GM12872 (cell line): ENCODE measurements around the gene CAMKK2.

Source experiments
- TF ChIP-seq, protein P1 (sequence below): IDR thresholded peaks from 3 replicates; pipeline ENCODE4 v1.5.1; 2011; ENCODE audit warnings: low read depth, mild to moderate bottlenecking, low read length, moderate library complexity; ENCODE audit not compliant: insufficient read depth

The CAMKK2 gene

DNA sequence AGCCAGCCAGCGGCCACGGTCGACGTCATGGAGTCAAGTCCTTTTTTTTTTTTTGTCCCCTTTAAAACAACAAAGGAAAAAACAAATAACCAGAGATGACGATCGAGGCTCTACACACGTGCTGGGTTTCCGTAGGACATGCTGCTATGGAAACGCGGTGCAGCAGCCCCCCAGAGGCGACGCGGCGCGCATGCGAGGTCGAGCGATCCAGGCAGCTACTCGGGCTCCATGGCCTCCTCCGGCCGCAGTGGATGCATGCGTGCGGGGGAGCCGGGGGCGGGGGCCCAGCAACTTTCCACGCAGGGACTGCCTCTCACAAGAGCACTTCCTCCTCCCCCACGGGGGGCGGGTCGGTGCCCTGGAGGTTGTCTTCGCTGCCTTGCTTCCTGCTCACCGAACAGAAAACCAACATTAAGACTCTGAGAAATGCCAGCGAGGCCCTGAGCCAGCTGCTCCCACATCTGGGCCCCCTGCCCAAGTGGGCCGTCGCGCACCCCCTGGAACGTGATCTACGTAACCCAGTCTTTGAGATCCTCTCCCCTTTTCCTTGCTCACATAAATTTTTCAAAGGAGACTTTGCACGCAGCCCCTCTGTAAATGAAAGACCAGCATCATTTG is 55.9 kb downstream of the CAMKK2 start:
- TF ChIP-seq, protein P1, sequence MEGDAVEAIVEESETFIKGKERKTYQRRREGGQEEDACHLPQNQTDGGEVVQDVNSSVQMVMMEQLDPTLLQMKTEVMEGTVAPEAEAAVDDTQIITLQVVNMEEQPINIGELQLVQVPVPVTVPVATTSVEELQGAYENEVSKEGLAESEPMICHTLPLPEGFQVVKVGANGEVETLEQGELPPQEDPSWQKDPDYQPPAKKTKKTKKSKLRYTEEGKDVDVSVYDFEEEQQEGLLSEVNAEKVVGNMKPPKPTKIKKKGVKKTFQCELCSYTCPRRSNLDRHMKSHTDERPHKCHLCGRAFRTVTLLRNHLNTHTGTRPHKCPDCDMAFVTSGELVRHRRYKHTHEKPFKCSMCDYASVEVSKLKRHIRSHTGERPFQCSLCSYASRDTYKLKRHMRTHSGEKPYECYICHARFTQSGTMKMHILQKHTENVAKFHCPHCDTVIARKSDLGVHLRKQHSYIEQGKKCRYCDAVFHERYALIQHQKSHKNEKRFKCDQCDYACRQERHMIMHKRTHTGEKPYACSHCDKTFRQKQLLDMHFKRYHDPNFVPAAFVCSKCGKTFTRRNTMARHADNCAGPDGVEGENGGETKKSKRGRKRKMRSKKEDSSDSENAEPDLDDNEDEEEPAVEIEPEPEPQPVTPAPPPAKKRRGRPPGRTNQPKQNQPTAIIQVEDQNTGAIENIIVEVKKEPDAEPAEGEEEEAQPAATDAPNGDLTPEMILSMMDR = no peak

- TF ChIP-seq, protein P1 = no peak
Measured at GRCh38 chr12:121240062-121240420, 56.5 kb downstream of the CAMKK2 start.

GRCh38 chr12:121239351-121240061 is 57.0 kb downstream of the CAMKK2 start:
- TF ChIP-seq, protein P1 = no peak

GRCh38 chr12:121238604-121239350 is 57.7 kb downstream of the CAMKK2 start:
- TF ChIP-seq, protein P1 = no peak

GRCh38 chr12:121238086-121238485 is 58.4 kb downstream of the CAMKK2 start:
- TF ChIP-seq, protein P1 = no peak

DNA sequence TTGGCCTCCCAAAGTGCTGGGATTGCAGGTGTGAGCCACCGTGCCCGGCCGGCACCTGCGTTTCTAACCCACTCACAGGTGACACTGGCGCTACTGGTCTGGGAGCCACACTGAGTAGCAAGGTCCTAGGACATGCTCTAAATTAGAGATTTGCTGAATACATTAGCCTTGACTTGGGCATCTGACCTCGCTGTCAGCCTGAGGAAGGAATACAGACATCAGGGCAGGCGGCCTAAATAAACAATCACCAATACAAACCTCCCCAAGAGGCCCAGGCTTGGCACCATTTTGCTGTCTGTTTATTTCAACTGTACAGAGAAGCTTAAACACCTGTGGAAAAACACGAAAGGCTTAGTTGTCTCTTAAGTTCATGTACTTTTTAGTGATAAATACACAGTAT is 59.1 kb downstream of the CAMKK2 start:
- TF ChIP-seq, protein P1 = no peak

GRCh38 chr12:121236776-121237175 is 59.7 kb downstream of the CAMKK2 start:
- TF ChIP-seq, protein P1 = no peak
